ENCODE results near the gene UBE2E2. TPM values are rescaled to one million over a fixed set of nuclear protein-coding genes. Genes with fewer than 3 reads are reported as not detected.

UBE2E2 gene
- polyA plus RNA-seq, 1 experiment, result 41.9 TPM

- ChIA-PET CTCF (interaction anchor here (0.8 kb wide), 2 partner anchors 8 to 10 kb away, joined by 3 to 4 read pairs; no protein-coding TSS in a partner anchor), POLR2A (no interaction called here)
- DNase-seq (ENCODE audit: low read depth), result no peak
- Histone ChIP-seq H3K27me3 (ENCODE audit: control insufficient read depth, insufficient read depth, low read length) (no peaks in the 10 kb centered on the region), H3K36me3 (ENCODE audit: control insufficient read depth, insufficient read depth, low read length) (no peaks in the 10 kb centered on the region), H3K4me3 (ENCODE audit: low read depth, low read length) (no peak overlapping the region)
- no peak for TF ChIP-seq CTCF (IDR thresholded peaks at IDR 0.05; ENCODE audit: insufficient read depth, low read depth, low read length)
Observed at GRCh38 chr3:23430781-23431398, 227.8 kb downstream of the UBE2E2 start.

GRCh38 chr3:23431764-23432163 is 228.6 kb downstream of the UBE2E2 start:
- no peak for TF ChIP-seq CTCF (IDR thresholded peaks at IDR 0.05; ENCODE audit: insufficient read depth, low read depth, low read length)
- ChIA-PET POLR2A (no interaction called here), CTCF (interaction anchor here (0.8 kb wide), 2 partner anchors 9 kb away, joined by 3 to 4 read pairs; no protein-coding TSS in a partner anchor)
- no peak for DNase-seq (ENCODE audit: low read depth)
- Histone ChIP-seq H3K4me3 (ENCODE audit: low read depth, low read length) (no peak overlapping the region), H3K27me3 (ENCODE audit: control insufficient read depth, insufficient read depth, low read length) (no peaks in the 10 kb centered on the region), H3K36me3 (ENCODE audit: control insufficient read depth, insufficient read depth, low read length) (no peaks in the 10 kb centered on the region)

- no peak overlapping the region for H3K4me3 ChIP-seq (ENCODE audit: low read depth, low read length)
- POLR2A ChIA-PET, result no interaction called here
Observed at GRCh38 chr3:23435318-23435717, 232.2 kb downstream of the UBE2E2 start.

GRCh38 chr3:23435904-23436303 is 232.8 kb downstream of the UBE2E2 start:
- DNase-seq (ENCODE audit: low read depth), result no peak
- no peak overlapping the region for H3K4me3 ChIP-seq (ENCODE audit: low read depth, low read length)
- H3K27me3 ChIP-seq (ENCODE audit: control insufficient read depth, insufficient read depth, low read length), result no peaks in the 10 kb centered on the region
- CTCF ChIA-PET, result no interaction called here
- TF ChIP-seq CTCF (IDR thresholded peaks at IDR 0.05; ENCODE audit: insufficient read depth, low read depth, low read length), result no peak
- POLR2A ChIA-PET, result no interaction called here
- no peaks in the 10 kb centered on the region for H3K36me3 ChIP-seq (ENCODE audit: control insufficient read depth, insufficient read depth, low read length)

More at GRCh38 chr3:23435318-23435717, 232.2 kb downstream of the UBE2E2 start:
- Histone ChIP-seq H3K36me3 (ENCODE audit: control insufficient read depth, insufficient read depth, low read length) (no peaks in the 10 kb centered on the region), H3K27me3 (ENCODE audit: control insufficient read depth, insufficient read depth, low read length) (no peaks in the 10 kb centered on the region)
- CTCF ChIA-PET, result no interaction called here
- DNase-seq (ENCODE audit: low read depth), result no peak
- no peak for TF ChIP-seq CTCF (IDR thresholded peaks at IDR 0.05; ENCODE audit: insufficient read depth, low read depth, low read length)

- ChIA-PET POLR2A (no interaction called here), CTCF (no interaction called here)
- H3K36me3 ChIP-seq (ENCODE audit: control insufficient read depth, insufficient read depth, low read length), result no peaks in the 10 kb centered on the region
- no peak overlapping the region for H3K4me3 ChIP-seq (ENCODE audit: low read depth, low read length)
- no peak for DNase-seq (ENCODE audit: low read depth)
- H3K27me3 ChIP-seq (ENCODE audit: control insufficient read depth, insufficient read depth, low read length), result no peaks in the 10 kb centered on the region
- TF ChIP-seq CTCF (IDR thresholded peaks at IDR 0.05; ENCODE audit: insufficient read depth, low read depth, low read length), result no peak
Observed at GRCh38 chr3:23437484-23438145, 234.5 kb downstream of the UBE2E2 start.
